Measurements from ENCODE around the gene CHRD.
A peak's percentile ranks its signal among the peaks of the same experiment; 100 is the strongest.
"Not testable (repeated sequence)": the region's sequence is repeated elsewhere in the genome, so short reads cannot be mapped to it uniquely, and the experiment has no call there.

CHRD gene

GRCh38 chr3:184335661-184336546, 44.0 kb upstream of the CHRD start:
- Histone ChIP-seq H3K4me1 (ENCODE audit: insufficient read depth, insufficient read length) (peaks cover 16% of the 10 kb centered on the region), H3K36me3 (ENCODE audit: insufficient read depth, insufficient read length, low read length) (peaks cover 69% of the 10 kb centered on the region), H3K9ac (ENCODE audit: insufficient read length, low read depth) (peak overlapping the region; percentile 96), H3K4me3 (ENCODE audit: insufficient read length, low read depth) (peak overlapping the region; percentile 90), H3K27me3 (ENCODE audit: insufficient read depth, insufficient read length) (no peaks in the 10 kb centered on the region), H3K9me3 (ENCODE audit: insufficient read depth, low read length) (no peaks in the 10 kb centered on the region)
- DNase-seq (ENCODE audit: low read depth, low spot score): peak; percentile 85
- no peak for TF ChIP-seq SUZ12 (IDR thresholded peaks at IDR 0.05; ENCODE audit: extremely low read depth, insufficient read depth, insufficient read length)
- TF ChIP-seq ZNF274 (IDR thresholded peaks at IDR 0.05; ENCODE audit: low read depth, low read length): no peak
- TF ChIP-seq YY1 (IDR thresholded peaks at IDR 0.05; ENCODE audit: insufficient read depth, insufficient read length): no peak

GRCh38 chr3:184336547-184337398, 43.1 kb upstream of the CHRD start:
- peaks cover 14% of the 10 kb centered on the region for H3K4me1 ChIP-seq (ENCODE audit: insufficient read depth, insufficient read length)
- no peaks in the 10 kb centered on the region for H3K27me3 ChIP-seq (ENCODE audit: insufficient read depth, insufficient read length)
- H3K9me3 ChIP-seq (ENCODE audit: insufficient read depth, low read length): no peaks in the 10 kb centered on the region
- H3K4me3 ChIP-seq (ENCODE audit: insufficient read length, low read depth): peak overlapping the region; percentile 90
- DNase-seq (ENCODE audit: low read depth, low spot score): peak; percentile 25
- no peak for TF ChIP-seq SUZ12 (IDR thresholded peaks at IDR 0.05; ENCODE audit: extremely low read depth, insufficient read depth, insufficient read length)
- TF ChIP-seq YY1 (IDR thresholded peaks at IDR 0.05; ENCODE audit: insufficient read depth, insufficient read length): no peak
- TF ChIP-seq ZNF274 (IDR thresholded peaks at IDR 0.05; ENCODE audit: low read depth, low read length): no peak
- peaks cover 68% of the 10 kb centered on the region for H3K36me3 ChIP-seq (ENCODE audit: insufficient read depth, insufficient read length, low read length)
- peak overlapping the region; percentile 96 for H3K9ac ChIP-seq (ENCODE audit: insufficient read length, low read depth)

GRCh38 chr3:184337399-184337714, 42.5 kb upstream of the CHRD start, which contains the start of gene FAM131A:
Gene FAM131A (plus strand): TSS chr3:184337600. CDS start chr3:184337631, 31 bp downstream.
- Histone ChIP-seq H3K27me3 (ENCODE audit: insufficient read depth, insufficient read length) (no peaks in the 10 kb centered on the region), H3K36me3 (ENCODE audit: insufficient read depth, insufficient read length, low read length) (peaks cover 67% of the 10 kb centered on the region), H3K4me1 (ENCODE audit: insufficient read depth, insufficient read length) (peaks cover 13% of the 10 kb centered on the region), H3K4me3 (ENCODE audit: insufficient read length, low read depth) (peak within 1 kb of the TSS; percentile 90), H3K9me3 (ENCODE audit: insufficient read depth, low read length) (no peaks in the 10 kb centered on the region), H3K9ac (ENCODE audit: insufficient read length, low read depth) (peak within 1 kb of the TSS; percentile 96)
- no peak for DNase-seq (ENCODE audit: low read depth, low spot score)
- no peak for TF ChIP-seq ZNF274 (IDR thresholded peaks at IDR 0.05; ENCODE audit: low read depth, low read length)
- no peak for TF ChIP-seq YY1 (IDR thresholded peaks at IDR 0.05; ENCODE audit: insufficient read depth, insufficient read length)
- no peak for TF ChIP-seq SUZ12 (IDR thresholded peaks at IDR 0.05; ENCODE audit: extremely low read depth, insufficient read depth, insufficient read length)

DNA sequence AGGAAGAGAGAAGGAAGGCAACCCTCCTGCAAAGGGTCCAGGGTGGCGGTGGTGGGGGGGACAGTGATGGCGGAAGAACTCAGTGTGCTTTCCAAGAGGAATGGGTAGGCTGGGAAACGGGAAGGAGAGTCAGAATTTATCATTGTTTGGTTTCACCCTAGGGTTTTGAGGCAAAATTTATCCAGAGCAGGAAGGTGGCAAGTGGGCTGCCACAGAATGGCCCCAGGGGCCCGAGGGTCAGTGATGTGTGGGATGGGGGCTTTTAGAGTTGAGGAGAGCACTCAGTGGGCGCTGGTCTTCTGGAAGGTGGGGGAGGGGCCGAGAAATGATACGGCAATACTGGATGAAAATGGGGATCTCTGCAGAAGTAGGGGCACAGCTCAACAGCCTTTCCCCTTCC, 41.9 kb upstream of the CHRD start:
- Histone ChIP-seq H3K36me3 (ENCODE audit: insufficient read depth, insufficient read length, low read length) (peaks cover 67% of the 10 kb centered on the region), H3K4me3 (ENCODE audit: insufficient read length, low read depth) (no peak overlapping the region), H3K9me3 (ENCODE audit: insufficient read depth, low read length) (no peaks in the 10 kb centered on the region), H3K9ac (ENCODE audit: insufficient read length, low read depth) (peak overlapping the region; percentile 12), H3K27me3 (ENCODE audit: insufficient read depth, insufficient read length) (no peaks in the 10 kb centered on the region), H3K4me1 (ENCODE audit: insufficient read depth, insufficient read length) (peaks cover 16% of the 10 kb centered on the region)
- no peak for TF ChIP-seq SUZ12 (IDR thresholded peaks at IDR 0.05; ENCODE audit: extremely low read depth, insufficient read depth, insufficient read length)
- no peak for DNase-seq (ENCODE audit: low read depth, low spot score)

GRCh38 chr3:184338511-184338945, 41.3 kb upstream of the CHRD start:
- peak overlapping the region; percentile 18 for H3K9ac ChIP-seq (ENCODE audit: insufficient read length, low read depth)
- H3K4me1 ChIP-seq (ENCODE audit: insufficient read depth, insufficient read length): peaks cover 19% of the 10 kb centered on the region
- H3K9me3 ChIP-seq (ENCODE audit: insufficient read depth, low read length): no peaks in the 10 kb centered on the region
- H3K36me3 ChIP-seq (ENCODE audit: insufficient read depth, insufficient read length, low read length): peaks cover 67% of the 10 kb centered on the region
- no peak overlapping the region for H3K4me3 ChIP-seq (ENCODE audit: insufficient read length, low read depth)
- TF ChIP-seq SUZ12 (IDR thresholded peaks at IDR 0.05; ENCODE audit: extremely low read depth, insufficient read depth, insufficient read length) (no peak), ZNF274 (IDR thresholded peaks at IDR 0.05; ENCODE audit: low read depth, low read length) (no peak), YY1 (IDR thresholded peaks at IDR 0.05; ENCODE audit: insufficient read depth, insufficient read length) (no peak)
- no peaks in the 10 kb centered on the region for H3K27me3 ChIP-seq (ENCODE audit: insufficient read depth, insufficient read length)
- no peak for DNase-seq (ENCODE audit: low read depth, low spot score)

- Histone ChIP-seq H3K9ac (ENCODE audit: insufficient read length, low read depth) (peak overlapping the region; percentile 18), H3K4me3 (ENCODE audit: insufficient read length, low read depth) (no peak overlapping the region), H3K9me3 (ENCODE audit: insufficient read depth, low read length) (no peaks in the 10 kb centered on the region), H3K27me3 (ENCODE audit: insufficient read depth, insufficient read length) (no peaks in the 10 kb centered on the region), H3K4me1 (ENCODE audit: insufficient read depth, insufficient read length) (peaks cover 19% of the 10 kb centered on the region), H3K36me3 (ENCODE audit: insufficient read depth, insufficient read length, low read length) (peaks cover 65% of the 10 kb centered on the region)
- no peak for DNase-seq (ENCODE audit: low read depth, low spot score)
- TF ChIP-seq YY1 (IDR thresholded peaks at IDR 0.05; ENCODE audit: insufficient read depth, insufficient read length): no peak
- TF ChIP-seq SUZ12 (IDR thresholded peaks at IDR 0.05; ENCODE audit: extremely low read depth, insufficient read depth, insufficient read length): no peak
- TF ChIP-seq ZNF274 (IDR thresholded peaks at IDR 0.05; ENCODE audit: low read depth, low read length): no peak
These were observed 40.9 kb upstream of the CHRD start for GRCh38 chr3:184339001-184339400.

DNA sequence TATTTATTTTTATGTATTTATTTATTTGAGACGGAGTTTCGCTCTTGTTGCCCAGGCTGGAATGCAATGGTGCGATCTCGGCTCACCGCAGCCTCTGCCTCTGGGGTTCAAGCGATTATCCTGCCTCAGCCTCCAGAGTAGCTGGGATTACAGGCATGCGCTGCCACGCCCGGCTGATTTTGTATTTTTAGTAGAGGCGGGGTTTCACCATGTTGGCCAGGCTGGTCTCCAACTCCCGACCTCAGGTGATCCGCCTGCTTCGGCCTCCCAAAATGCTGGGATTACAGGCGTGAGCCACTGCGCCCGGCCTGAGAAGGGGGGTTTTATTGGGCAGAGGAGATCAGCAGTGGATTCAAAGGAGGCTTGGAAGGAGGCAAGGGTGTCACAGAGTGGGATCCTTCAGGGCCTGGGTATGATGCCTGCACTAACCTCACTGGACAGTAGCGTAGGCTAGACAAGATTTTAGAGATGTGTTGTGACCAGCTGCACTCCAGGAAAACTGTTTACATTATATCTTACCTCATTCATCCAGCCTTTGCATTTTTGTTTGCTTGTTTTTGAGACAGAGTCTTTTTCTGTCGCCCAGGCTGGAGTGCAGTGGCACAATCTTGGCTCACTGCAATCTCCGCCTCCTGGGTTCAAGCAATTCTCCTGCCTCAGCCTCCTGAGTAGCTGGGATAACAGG, 40.3 kb upstream of the CHRD start:
- H3K36me3 ChIP-seq (ENCODE audit: insufficient read depth, insufficient read length, low read length): peaks cover 64% of the 10 kb centered on the region
- not testable (repeated sequence) for DNase-seq (ENCODE audit: low read depth, low spot score); H3K9ac ChIP-seq (ENCODE audit: insufficient read length, low read depth); H3K27me3 ChIP-seq (ENCODE audit: insufficient read depth, insufficient read length); H3K4me3 ChIP-seq (ENCODE audit: insufficient read length, low read depth); H3K9me3 ChIP-seq (ENCODE audit: insufficient read depth, low read length)
- peaks cover 21% of the 10 kb centered on the region for H3K4me1 ChIP-seq (ENCODE audit: insufficient read depth, insufficient read length)
